Naive thymus-derived CD8-positive, alpha-beta T cell (primary cell): ENCODE measurements around the gene C20orf204. TPM values are rescaled to one million over a fixed set of nuclear protein-coding genes. Genes with fewer than 3 reads are reported as not detected.

ENCODE experiments used
- ATAC-seq, 2 donors: fragments of 150-1000 bp; cut with Tn5 transposase in 1 of 2; sonication (Bioruptor Pico), chemical (Tn5 transposase) in 1 of 2; 1 replicate in 1 of 2; 2 replicates in 1 of 2; pipeline ENCODE4 v1.10.0; 2021; ENCODE audit warnings: mild to moderate bottlenecking in 2 of 2, moderate library complexity in 2 of 2
- POLR2A ChIA-PET: fragments of 350-600 bp; sonication (Branson Sonifier 250); formaldehyde crosslinking; loops from one replicate; lab custom pipeline; 2021; ENCODE audit warnings: antibody characterized with exemption; lab: Charles Lee
- DNase-seq, 10 donors: peaks; one replicate each; pipeline versions ENCODE4 v3.0.0 to v3.0.0-alpha.2; 2020 to 2022
- H3K27ac Mint-ChIP-seq, 10 donors: one replicate each; pipeline ENCODE4 v1.8.0; 2020 to 2022; ENCODE audit warnings: mild to moderate bottlenecking in 10 of 10, mixed read lengths in 10 of 10, moderate library complexity in 4 of 10, inconsistent platforms in 1 of 10
- H3K27me3 Mint-ChIP-seq, 5 donors: one replicate each; pipeline ENCODE4 v1.8.0; 2021 to 2022; ENCODE audit warnings: mixed read lengths in 5 of 5
- H3K36me3 Mint-ChIP-seq, 3 donors: one replicate each; pipeline ENCODE4 v1.8.0; 2020 to 2022; ENCODE audit warnings: mixed read lengths in 3 of 3, mild to moderate bottlenecking in 2 of 3, inconsistent platforms in 1 of 3
- H3K4me1 Mint-ChIP-seq, 4 donors: one replicate each; pipeline ENCODE4 v1.8.0; 2021 to 2022; ENCODE audit warnings: mixed read lengths in 4 of 4
- H3K4me3 Mint-ChIP-seq, 10 donors: one replicate each; pipeline ENCODE4 v1.8.0; 2020 to 2022; ENCODE audit warnings: mild to moderate bottlenecking in 10 of 10, mixed read lengths in 10 of 10, moderate library complexity in 6 of 10, inconsistent platforms in 1 of 10
- H3K9me3 Mint-ChIP-seq, 9 donors: one replicate each; pipeline ENCODE4 v1.8.0; 2020 to 2022; ENCODE audit warnings: mixed read lengths in 9 of 9, mild to moderate bottlenecking in 3 of 9, inconsistent platforms in 1 of 9, moderate library complexity in 1 of 9
- polyA plus RNA-seq, 3 donors: library from polyadenylated mRNA; unstranded; fragments of 300-500 nt; fragmentation: Illumina TruSeq; gene quantifications; one replicate each; pipeline ENCODE4 v1.2.3, GENCODE V29; 2021
- total RNA-seq, 8 experiments: library from RNA in 2 of 8; stranded (reverse) in 2 of 8; gene quantifications; one replicate each; pipeline ENCODE4 v1.2.3 and lab custom pipeline; 2021 to 2026

The C20orf204 gene
- total RNA-seq (1 to 10 TPM; 5.6 to 5.8 TPM), polyA plus RNA-seq (under 1 TPM in 1 of 3 donors, not detected in 2; 0.54 TPM), total RNA-seq (lab: John Stamatoyannopoulos, UW) (5.4 to 16.8 (median 10.9) reads per million in 6 experiments)

DNA sequence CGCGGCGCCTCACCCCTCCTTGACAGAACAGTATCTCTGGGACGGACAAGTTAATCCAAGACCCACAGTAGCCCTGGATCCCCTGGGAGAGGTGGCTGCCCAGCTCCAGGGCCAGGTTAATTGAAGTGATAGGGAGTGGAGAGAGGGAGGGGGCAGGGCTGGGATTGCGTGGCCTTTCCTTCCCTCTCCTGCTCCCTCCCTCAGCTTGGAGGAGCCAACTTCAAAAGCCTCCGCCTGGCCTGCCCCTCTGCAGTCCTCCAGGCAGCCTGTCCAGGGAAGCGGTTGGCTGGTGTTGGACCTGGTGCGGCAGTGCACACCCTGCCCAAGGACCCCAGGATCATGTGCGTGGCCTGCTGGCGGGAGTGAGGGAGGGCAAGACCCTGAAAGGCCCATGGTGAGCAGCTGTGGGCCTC lies at the start of gene C20orf204:
C20orf204 (plus strand) TSS at position 250 of the 413 bp plus-strand sequence; CDS start at position 392, 142 bp downstream.
- POLR2A ChIA-PET, result interaction anchor here (0.6 to 7.4 kb wide), 6 partner anchors 13 to 55 kb away, joined by 3 to 67 read pairs (median 4); partner anchors contain the start of genes LKAAEAR1, PRPF6, SAMD10 and TCEA2
- ATAC-seq, result no peak
- peaks cover 34 to 50% (median 46%) of the 10 kb centered on the region in 4 donors for H3K4me1 Mint-ChIP-seq

DNA sequence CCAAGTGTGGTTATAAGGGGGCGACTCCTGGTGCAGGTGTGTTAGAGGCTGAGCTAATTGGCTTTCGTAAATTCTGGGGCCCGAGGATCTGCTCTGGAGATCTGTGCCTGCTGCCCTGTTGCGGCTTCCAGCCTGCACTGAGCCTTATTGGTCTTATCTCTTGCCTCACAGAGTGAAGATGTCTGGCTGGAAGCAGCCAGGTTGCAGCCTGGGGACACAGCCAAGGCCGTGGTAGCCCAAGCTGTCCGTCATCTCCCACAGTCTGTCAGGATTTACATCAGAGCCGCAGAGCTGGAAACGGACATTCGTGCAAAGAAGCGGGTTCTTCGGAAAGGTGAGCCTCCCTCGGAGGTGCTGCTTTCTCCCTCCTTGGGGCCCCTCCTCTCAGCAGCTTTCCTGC lies 35.1 kb upstream of the C20orf204 start:
- ATAC-seq (no peak), DNase-seq (no peak)
- Mint-ChIP-seq H3K4me3 (no peak overlapping the region), H3K36me3 (peaks cover 0 to 96% (median 40%) of the 10 kb centered on the region in 3 donors), H3K27me3 (no peaks in the 10 kb centered on the region), H3K4me1 (peaks cover 0 to 24% (median 13%) of the 10 kb centered on the region in 4 donors), H3K27ac (no peak overlapping the region), H3K9me3 (no peaks in the 10 kb centered on the region)
- POLR2A ChIA-PET, result interaction anchor here (0.6 to 1.1 kb wide), 2 partner anchors 9 to 98 kb away, joined by 3 to 4 read pairs; no protein-coding TSS in a partner anchor

More for the DNA sequence above, at the start of gene C20orf204:
- no peak for DNase-seq
- H3K36me3 Mint-ChIP-seq, result peaks cover 0 to 24% (median 5%) of the 10 kb centered on the region in 3 donors
- H3K4me3 Mint-ChIP-seq, result peak within 1 kb of the TSS; percentile 46 to 89 (median 69)
- no peaks in the 10 kb centered on the region for H3K27me3 Mint-ChIP-seq
- peak within 1 kb of the TSS; percentile 74 to 95 (median 90) for H3K27ac Mint-ChIP-seq
- H3K9me3 Mint-ChIP-seq, result no peaks in the 10 kb centered on the region

- peaks cover 0 to 91% (median 43%) of the 10 kb centered on the region in 3 donors for H3K36me3 Mint-ChIP-seq
- H3K4me3 Mint-ChIP-seq, result peak overlapping the region in 2 of 10 donors; percentile 69 to 83
- ATAC-seq (peak in 1 of 2 donors; percentile 84), DNase-seq (peak in 1 of 10 donors; percentile 23)
- H3K27ac Mint-ChIP-seq, result peak overlapping the region in 4 of 10 donors; percentile 56 to 94 (median 86)
- H3K27me3 Mint-ChIP-seq, result no peaks in the 10 kb centered on the region
- peaks cover 0 to 3% (median 0%) of the 10 kb centered on the region in 9 donors for H3K9me3 Mint-ChIP-seq
- POLR2A ChIA-PET, result interaction anchor here (1.1 kb wide), 1 partner anchor 9 kb away, joined by 3 read pairs; no protein-coding TSS in a partner anchor
- H3K4me1 Mint-ChIP-seq, result peaks cover 0 to 27% (median 13%) of the 10 kb centered on the region in 4 donors
Observed at GRCh38 chr20:64001607-64002011, 34.4 kb upstream of the C20orf204 start.

- Mint-ChIP-seq H3K9me3 (peaks cover 0 to 21% (median 4%) of the 10 kb centered on the region in 9 donors), H3K27ac (peak overlapping the region in 3 of 10 donors; percentile 44 to 83 (median 79)), H3K36me3 (peaks cover 6 to 79% (median 52%) of the 10 kb centered on the region in 3 donors), H3K4me3 (peak overlapping the region in 1 of 10 donors; percentile 41), H3K4me1 (peaks cover 0 to 40% (median 17%) of the 10 kb centered on the region in 4 donors), H3K27me3 (no peaks in the 10 kb centered on the region)
- ATAC-seq, result no peak
- POLR2A ChIA-PET, result interaction anchor here (0.6 to 1.0 kb wide), 2 partner anchors 22 to 57 kb away, joined by 3 read pairs; no protein-coding TSS in a partner anchor
- no peak for DNase-seq
Observed at GRCh38 chr20:64003960-64004725, 31.8 kb upstream of the C20orf204 start.

DNA sequence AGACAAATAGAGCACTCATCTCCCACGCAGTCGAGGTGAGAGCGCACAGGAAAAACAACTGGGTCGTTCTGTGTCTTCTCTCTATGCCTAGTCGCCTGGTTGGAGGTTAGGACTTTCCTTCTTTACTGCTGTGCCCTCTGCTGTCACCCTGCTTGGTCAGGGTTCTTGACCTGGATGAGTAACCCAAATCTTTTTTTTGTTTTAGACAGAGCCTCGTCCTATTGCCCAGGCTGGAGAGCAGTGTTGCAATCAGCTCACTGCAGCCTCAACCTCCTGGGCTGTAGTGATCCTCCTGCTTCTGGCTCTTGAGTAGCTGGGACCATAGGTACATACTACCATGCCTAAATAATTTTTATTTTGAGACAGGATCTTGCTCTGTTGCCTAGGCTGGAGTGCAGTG lies 30.6 kb upstream of the C20orf204 start:
- H3K36me3 Mint-ChIP-seq, result peaks cover 17 to 78% (median 58%) of the 10 kb centered on the region in 3 donors
- DNase-seq (no peak), ATAC-seq (peak in 1 of 2 donors; percentile 25)
- peak overlapping the region in 2 of 10 donors; percentile 79 to 83 for H3K27ac Mint-ChIP-seq
- H3K9me3 Mint-ChIP-seq, result peaks cover 0 to 34% (median 5%) of the 10 kb centered on the region in 9 donors
- peak overlapping the region in 2 of 10 donors; percentile 11 to 47 for H3K4me3 Mint-ChIP-seq
- POLR2A ChIA-PET, result no interaction called here
- no peaks in the 10 kb centered on the region for H3K27me3 Mint-ChIP-seq
- peaks cover 0 to 52% (median 23%) of the 10 kb centered on the region in 4 donors for H3K4me1 Mint-ChIP-seq

DNA sequence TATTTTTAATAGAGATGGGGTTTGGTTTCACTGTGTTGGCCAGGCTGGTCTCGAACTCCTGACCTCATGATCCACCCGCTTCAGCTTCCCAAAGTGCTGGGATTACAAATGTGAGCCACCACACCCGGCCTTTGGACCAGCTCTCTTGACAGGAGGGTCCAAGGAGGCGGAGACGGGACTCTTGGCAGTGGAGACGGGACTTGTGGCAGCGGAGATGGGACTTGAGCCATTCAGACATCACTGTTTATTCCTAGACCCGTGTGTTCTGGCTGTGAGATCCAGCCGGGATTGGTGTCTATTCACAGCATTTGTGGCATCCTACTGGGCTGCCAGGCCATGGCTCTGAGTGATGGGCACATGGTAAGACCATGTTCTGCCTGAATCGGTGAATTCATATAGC lies 29.5 kb upstream of the C20orf204 start:
- ATAC-seq (no peak), DNase-seq (no peak)
- peaks cover 0 to 41% (median 5%) of the 10 kb centered on the region in 9 donors for H3K9me3 Mint-ChIP-seq
- no peaks in the 10 kb centered on the region for H3K27me3 Mint-ChIP-seq
- peaks cover 17 to 68% (median 65%) of the 10 kb centered on the region in 3 donors for H3K36me3 Mint-ChIP-seq
- peaks cover 4 to 62% (median 28%) of the 10 kb centered on the region in 4 donors for H3K4me1 Mint-ChIP-seq
- POLR2A ChIA-PET, result interaction anchor here (0.7 kb wide), 2 partner anchors 43 to 103 kb away, joined by 3 to 5 read pairs; no protein-coding TSS in a partner anchor
- H3K27ac Mint-ChIP-seq, result peak overlapping the region in 3 of 10 donors; percentile 58 to 83 (median 79)
- peak overlapping the region in 1 of 10 donors; percentile 71 for H3K4me3 Mint-ChIP-seq

DNA sequence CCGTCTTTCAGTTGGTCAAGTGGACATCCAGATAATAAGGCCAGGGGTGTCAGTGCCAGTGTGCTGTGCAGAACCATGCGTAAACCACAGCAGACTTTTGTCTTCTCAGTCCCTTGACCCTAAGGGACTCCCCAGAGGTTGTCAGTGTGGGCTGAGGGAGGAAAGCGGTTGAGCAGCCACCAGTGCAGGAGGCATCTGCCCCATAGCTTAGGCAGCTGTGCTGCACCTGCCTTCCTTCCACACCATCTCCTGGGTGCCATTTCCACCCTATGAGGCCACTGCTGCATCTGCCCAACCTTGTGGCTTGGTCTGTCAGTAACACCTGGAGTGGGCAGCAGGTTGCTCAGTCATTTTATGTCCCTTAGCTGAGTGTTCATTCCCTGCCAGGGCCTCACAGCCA lies 29.1 kb upstream of the C20orf204 start:
- H3K27ac Mint-ChIP-seq, result peak overlapping the region in 2 of 10 donors; percentile 58 to 79
- peaks cover 0 to 42% (median 5%) of the 10 kb centered on the region in 9 donors for H3K9me3 Mint-ChIP-seq
- no peak for ATAC-seq
- no peak for DNase-seq
- H3K4me1 Mint-ChIP-seq, result peaks cover 5 to 60% (median 26%) of the 10 kb centered on the region in 4 donors
- H3K4me3 Mint-ChIP-seq, result peak overlapping the region in 1 of 10 donors; percentile 71
- H3K36me3 Mint-ChIP-seq, result peaks cover 17 to 65% (median 63%) of the 10 kb centered on the region in 3 donors
- H3K27me3 Mint-ChIP-seq, result no peaks in the 10 kb centered on the region
- POLR2A ChIA-PET, result interaction anchor here (0.7 kb wide), 2 partner anchors 43 to 104 kb away, joined by 3 to 5 read pairs; no protein-coding TSS in a partner anchor

DNA sequence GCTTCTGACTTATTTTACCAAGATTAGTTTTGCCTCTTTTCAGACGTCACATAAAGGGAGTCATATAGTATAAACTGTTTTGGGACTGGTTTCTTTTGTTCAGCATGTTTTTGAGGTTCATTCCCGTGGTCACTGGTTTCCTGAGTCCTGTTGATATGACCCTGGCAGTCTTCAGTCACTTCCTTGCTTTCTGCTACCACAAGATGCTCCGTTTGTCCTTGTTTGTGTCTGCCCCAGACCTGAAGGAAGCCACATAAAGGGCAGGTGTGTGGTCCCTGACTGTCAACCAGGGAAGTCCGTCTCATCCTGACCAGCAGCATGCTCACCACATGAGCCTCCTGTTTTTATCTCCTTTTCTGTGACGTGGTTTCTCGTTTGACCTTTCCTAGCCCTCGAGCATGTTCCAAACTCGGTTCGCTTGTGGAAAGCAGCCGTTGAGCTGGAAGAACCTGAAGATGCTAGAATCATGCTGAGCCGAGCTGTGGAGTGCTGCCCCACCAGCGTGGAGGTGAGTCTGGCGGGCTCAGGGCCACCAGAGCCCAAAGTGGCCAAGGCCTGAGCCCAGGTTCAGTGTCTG lies 26.1 kb upstream of the C20orf204 start:
- H3K9me3 Mint-ChIP-seq, result peaks cover 0 to 56% (median 5%) of the 10 kb centered on the region in 9 donors
- H3K27me3 Mint-ChIP-seq, result no peaks in the 10 kb centered on the region
- peak overlapping the region in 6 of 10 donors; percentile 16 to 62 (median 34) for H3K4me3 Mint-ChIP-seq
- H3K4me1 Mint-ChIP-seq, result peaks cover 13 to 67% (median 28%) of the 10 kb centered on the region in 4 donors
- peaks cover 17 to 69% (median 47%) of the 10 kb centered on the region in 3 donors for H3K36me3 Mint-ChIP-seq
- POLR2A ChIA-PET, result interaction anchor here (0.7 to 1.7 kb wide), 3 partner anchors 9 to 55 kb away, joined by 3 to 7 read pairs (median 4); partner anchors contain the start of genes PRPF6 and SAMD10
- no peak for DNase-seq
- peak overlapping the region in 6 of 10 donors; percentile 7 to 88 (median 44) for H3K27ac Mint-ChIP-seq
- peak in 1 of 2 donors; percentile 11 for ATAC-seq

DNA sequence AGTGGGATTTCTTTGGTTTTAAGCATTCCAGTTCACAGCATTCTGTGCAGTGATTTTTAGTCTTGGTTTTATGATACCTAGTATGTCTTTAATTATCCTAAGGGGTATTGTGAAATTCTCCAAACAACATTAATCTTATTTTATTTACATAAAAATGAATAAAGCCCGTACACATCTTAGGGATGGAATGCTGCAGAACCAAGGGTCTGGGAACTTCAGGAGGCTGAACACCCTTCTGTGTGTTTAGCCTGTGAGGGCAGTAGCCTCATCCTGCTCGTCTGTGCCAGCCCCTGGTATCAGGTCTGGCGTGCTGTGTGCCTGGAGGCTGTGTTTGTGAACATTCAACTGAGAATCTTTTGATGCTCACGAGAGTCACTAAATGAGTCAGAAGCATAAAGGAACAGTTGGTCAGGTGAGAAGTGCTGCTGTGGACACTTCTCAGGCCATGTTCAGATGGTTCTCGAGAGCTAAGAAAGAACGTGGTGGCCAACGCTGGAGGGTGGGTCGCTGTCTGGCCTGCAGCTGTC lies 25.2 kb upstream of the C20orf204 start:
- POLR2A ChIA-PET, result interaction anchor here (1.1 to 1.7 kb wide), 2 partner anchors 31 to 68 kb away, joined by 3 to 7 read pairs; partner anchors contain the start of genes PRPF6, RGS19 and SAMD10
- Mint-ChIP-seq H3K4me1 (peaks cover 13 to 66% (median 28%) of the 10 kb centered on the region in 4 donors), H3K9me3 (peaks cover 0 to 62% (median 5%) of the 10 kb centered on the region in 9 donors), H3K4me3 (peak overlapping the region in 6 of 10 donors; percentile 10 to 55 (median 38)), H3K36me3 (peaks cover 22 to 69% (median 46%) of the 10 kb centered on the region in 3 donors), H3K27ac (peak overlapping the region in 5 of 10 donors; percentile 41 to 88 (median 59)), H3K27me3 (no peaks in the 10 kb centered on the region)
- ATAC-seq, result no peak
- no peak for DNase-seq

GRCh38 chr20:64011366-64011779 lies 24.6 kb upstream of the C20orf204 start:
- peaks cover 13 to 67% (median 28%) of the 10 kb centered on the region in 4 donors for H3K4me1 Mint-ChIP-seq
- no peaks in the 10 kb centered on the region for H3K27me3 Mint-ChIP-seq
- DNase-seq (peak in 2 of 10 donors; percentile 9 to 45), ATAC-seq (peak; percentile 20 to 60)
- H3K27ac Mint-ChIP-seq, result peak overlapping the region in 7 of 10 donors; percentile 31 to 88 (median 81)
- POLR2A ChIA-PET, result interaction anchor here (1.1 to 1.7 kb wide), 2 partner anchors 31 to 67 kb away, joined by 3 to 7 read pairs; partner anchors contain the start of genes PRPF6, RGS19 and SAMD10
- H3K4me3 Mint-ChIP-seq, result peak overlapping the region in 9 of 10 donors; percentile 24 to 55 (median 37)
- peaks cover 0 to 61% (median 5%) of the 10 kb centered on the region in 9 donors for H3K9me3 Mint-ChIP-seq
- H3K36me3 Mint-ChIP-seq, result peaks cover 22 to 69% (median 47%) of the 10 kb centered on the region in 3 donors
